Measurements from ENCODE around the gene RTF2.

DNA sequence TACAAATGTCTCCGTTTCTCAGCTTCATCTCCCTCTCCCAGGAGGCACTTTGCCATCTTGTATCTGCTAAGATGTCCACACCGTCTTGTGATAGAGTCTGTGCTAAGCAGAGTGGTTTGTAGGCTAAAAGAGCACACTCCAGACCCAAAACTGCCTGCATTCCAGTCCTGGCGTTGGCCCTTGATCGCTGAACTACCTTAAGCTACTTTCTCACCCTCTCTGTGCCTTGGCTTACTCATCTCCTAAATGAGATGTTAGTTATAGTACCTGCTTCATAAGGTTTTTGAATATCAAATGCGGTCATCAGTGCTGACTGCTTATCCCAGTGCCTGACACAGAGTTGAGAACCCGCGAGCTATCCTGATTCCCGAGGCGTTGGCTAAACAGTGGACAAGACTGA is 42.4 kb upstream of the RTF2 start:
- TF ChIP-seq RFX5 (IDR thresholded peaks at IDR 0.05; ENCODE audit: low read depth, low read length) (no peak), CEBPB (IDR thresholded peaks at IDR 0.05; ENCODE audit: low read depth, low read length) (no peak), POLR2A (IDR thresholded peaks at IDR 0.05; ENCODE audit: low read depth, low read length) (no peak)
- TF ChIP-seq, protein P1, sequence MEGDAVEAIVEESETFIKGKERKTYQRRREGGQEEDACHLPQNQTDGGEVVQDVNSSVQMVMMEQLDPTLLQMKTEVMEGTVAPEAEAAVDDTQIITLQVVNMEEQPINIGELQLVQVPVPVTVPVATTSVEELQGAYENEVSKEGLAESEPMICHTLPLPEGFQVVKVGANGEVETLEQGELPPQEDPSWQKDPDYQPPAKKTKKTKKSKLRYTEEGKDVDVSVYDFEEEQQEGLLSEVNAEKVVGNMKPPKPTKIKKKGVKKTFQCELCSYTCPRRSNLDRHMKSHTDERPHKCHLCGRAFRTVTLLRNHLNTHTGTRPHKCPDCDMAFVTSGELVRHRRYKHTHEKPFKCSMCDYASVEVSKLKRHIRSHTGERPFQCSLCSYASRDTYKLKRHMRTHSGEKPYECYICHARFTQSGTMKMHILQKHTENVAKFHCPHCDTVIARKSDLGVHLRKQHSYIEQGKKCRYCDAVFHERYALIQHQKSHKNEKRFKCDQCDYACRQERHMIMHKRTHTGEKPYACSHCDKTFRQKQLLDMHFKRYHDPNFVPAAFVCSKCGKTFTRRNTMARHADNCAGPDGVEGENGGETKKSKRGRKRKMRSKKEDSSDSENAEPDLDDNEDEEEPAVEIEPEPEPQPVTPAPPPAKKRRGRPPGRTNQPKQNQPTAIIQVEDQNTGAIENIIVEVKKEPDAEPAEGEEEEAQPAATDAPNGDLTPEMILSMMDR (conservative IDR thresholded peaks at IDR 0.05; ENCODE audit: low read depth, low read length): no peak
